LNCaP clone FGC (cell line): Measurements from ENCODE around the gene LXN.

Experiments
- DNase-seq: peaks from one replicate; pipeline ENCODE4 v3.0.0-alpha.2; 2011; ENCODE audit warnings: low read depth
- H3K4me3 ChIP-seq: 2 replicates; pipeline ENCODE4 v1.5.1; 2011; ENCODE audit warnings: mild to moderate bottlenecking, low read depth, low read length, control low read depth
- CTCF ChIP-seq: IDR thresholded peaks from 2 replicates; pipeline ENCODE4 v1.5.1; 2012; ENCODE audit warnings: mild to moderate bottlenecking; ENCODE audit not compliant: control insufficient read depth, insufficient read depth; ENCODE audit errors: extremely low read depth

The LXN gene

GRCh38 chr3:158658889-158659288, 13.6 kb downstream of the LXN start:
- DNase-seq = no peak
- H3K4me3 ChIP-seq = no peak overlapping the region
- no peak for TF ChIP-seq CTCF

- H3K4me3 ChIP-seq = no peak overlapping the region
- DNase-seq = peak; percentile 78
- TF ChIP-seq CTCF = no peak
Observed at GRCh38 chr3:158652463-158652862, 20.0 kb downstream of the LXN start.

GRCh38 chr3:158651192-158651591, 21.3 kb downstream of the LXN start:
- no peak overlapping the region for H3K4me3 ChIP-seq
- TF ChIP-seq CTCF = no peak
- DNase-seq = no peak

GRCh38 chr3:158649791-158650190, 22.7 kb downstream of the LXN start:
- no peak overlapping the region for H3K4me3 ChIP-seq
- no peak for DNase-seq
- no peak for TF ChIP-seq CTCF

- peak; percentile 98 for TF ChIP-seq CTCF
- peak; percentile 95 for DNase-seq
- H3K4me3 ChIP-seq = peak within 1 kb of the TSS; percentile 86
Observed at GRCh38 chr3:158644345-158644908, 28.0 kb downstream of the LXN start, which contains the start of gene GFM1. Gene GFM1, plus strand, starts transcription at chr3:158644527. Its CDS starts 108 bp downstream, at chr3:158644635.

- no peak overlapping the region for H3K4me3 ChIP-seq
- TF ChIP-seq CTCF = no peak
- no peak for DNase-seq
Observed at GRCh38 chr3:158642474-158643210, 29.8 kb downstream of the LXN start.
